ENCODE results near the gene CPLX1.
"Not testable (repeated sequence)": the region's sequence is repeated elsewhere in the genome, so short reads cannot be mapped to it uniquely, and the experiment has no call there.

Gene CPLX1

GRCh38 chr4:808860-809570 is 16.9 kb downstream of the CPLX1 start:
- Histone ChIP-seq H3K4me3 (ENCODE audit: severe bottlenecking) (no peak overlapping the region), H3K4me1 (ENCODE audit: insufficient read depth, poor library complexity, severe bottlenecking) (no peaks in the 10 kb centered on the region), H3K36me3 (ENCODE audit: low read depth) (no peaks in the 10 kb centered on the region), H3K27me3 (ENCODE audit: insufficient read depth, poor library complexity, severe bottlenecking) (peaks cover 2% of the 10 kb centered on the region), H3K27ac (ENCODE audit: poor library complexity, severe bottlenecking) (no peak overlapping the region), H3K9me3 (ENCODE audit: severe bottlenecking) (no peaks in the 10 kb centered on the region)
- DNase-seq (ENCODE audit: low spot score) (peak; percentile 28), ATAC-seq (ENCODE audit: low read depth) (no peak)
- TF ChIP-seq CTCF (IDR thresholded peaks at IDR 0.05; ENCODE audit: poor library complexity, severe bottlenecking): no peak

- Histone ChIP-seq H3K36me3 (ENCODE audit: low read depth) (no peaks in the 10 kb centered on the region), H3K4me1 (ENCODE audit: insufficient read depth, poor library complexity, severe bottlenecking) (no peaks in the 10 kb centered on the region), H3K27me3 (ENCODE audit: insufficient read depth, poor library complexity, severe bottlenecking) (peaks cover 2% of the 10 kb centered on the region), H3K27ac (ENCODE audit: poor library complexity, severe bottlenecking) (no peak overlapping the region), H3K4me3 (ENCODE audit: severe bottlenecking) (no peak overlapping the region), H3K9me3 (ENCODE audit: severe bottlenecking) (no peaks in the 10 kb centered on the region)
- ATAC-seq (ENCODE audit: low read depth): no peak
- no peak for DNase-seq (ENCODE audit: low spot score)
- no peak for TF ChIP-seq CTCF (IDR thresholded peaks at IDR 0.05; ENCODE audit: poor library complexity, severe bottlenecking)
These were observed 18.1 kb downstream of the CPLX1 start for GRCh38 chr4:807792-808191.

- not testable (repeated sequence) for DNase-seq (ENCODE audit: low spot score); H3K27me3 ChIP-seq (ENCODE audit: insufficient read depth, poor library complexity, severe bottlenecking); H3K4me1 ChIP-seq (ENCODE audit: insufficient read depth, poor library complexity, severe bottlenecking); H3K27ac ChIP-seq (ENCODE audit: poor library complexity, severe bottlenecking); H3K9me3 ChIP-seq (ENCODE audit: severe bottlenecking); H3K4me3 ChIP-seq (ENCODE audit: severe bottlenecking); ATAC-seq (ENCODE audit: low read depth); H3K36me3 ChIP-seq (ENCODE audit: low read depth)
These were observed 18.9 kb downstream of the CPLX1 start for GRCh38 chr4:806979-807378.

GRCh38 chr4:804804-805203 is 21.1 kb downstream of the CPLX1 start:
- no peaks in the 10 kb centered on the region for H3K36me3 ChIP-seq (ENCODE audit: low read depth)
- H3K27ac ChIP-seq (ENCODE audit: poor library complexity, severe bottlenecking): no peak overlapping the region
- H3K27me3 ChIP-seq (ENCODE audit: insufficient read depth, poor library complexity, severe bottlenecking): no peaks in the 10 kb centered on the region
- H3K4me3 ChIP-seq (ENCODE audit: severe bottlenecking): no peak overlapping the region
- ATAC-seq (ENCODE audit: low read depth) (no peak), DNase-seq (ENCODE audit: low spot score) (no peak)
- TF ChIP-seq CTCF (IDR thresholded peaks at IDR 0.05; ENCODE audit: poor library complexity, severe bottlenecking): no peak
- H3K4me1 ChIP-seq (ENCODE audit: insufficient read depth, poor library complexity, severe bottlenecking): no peaks in the 10 kb centered on the region
- H3K9me3 ChIP-seq (ENCODE audit: severe bottlenecking): no peaks in the 10 kb centered on the region

- Histone ChIP-seq H3K27me3 (ENCODE audit: insufficient read depth, poor library complexity, severe bottlenecking) (no peaks in the 10 kb centered on the region), H3K36me3 (ENCODE audit: low read depth) (no peaks in the 10 kb centered on the region), H3K4me1 (ENCODE audit: insufficient read depth, poor library complexity, severe bottlenecking) (peaks cover 5% of the 10 kb centered on the region), H3K4me3 (ENCODE audit: severe bottlenecking) (no peak overlapping the region), H3K27ac (ENCODE audit: poor library complexity, severe bottlenecking) (no peak overlapping the region), H3K9me3 (ENCODE audit: severe bottlenecking) (no peaks in the 10 kb centered on the region)
- DNase-seq (ENCODE audit: low spot score): no peak
- no peak for ATAC-seq (ENCODE audit: low read depth)
- no peak for TF ChIP-seq CTCF (IDR thresholded peaks at IDR 0.05; ENCODE audit: poor library complexity, severe bottlenecking)
These were observed 22.0 kb downstream of the CPLX1 start for GRCh38 chr4:803884-804283.
